AG09309 (cell line): ENCODE data around the gene CD52.

Experiments
- DNase-seq: peaks from one replicate; pipeline ENCODE4 v3.0.0-alpha.2; 2010; ENCODE audit warnings: low read depth
- H3K4me3 ChIP-seq: 2 replicates; pipeline ENCODE4 v1.5.1; 2011; ENCODE audit warnings: mild to moderate bottlenecking, low read depth, low read length, moderate library complexity; ENCODE audit not compliant: control insufficient read depth
- CTCF ChIP-seq: IDR thresholded peaks from 2 replicates; pipeline ENCODE4 v1.5.1; 2011; ENCODE audit warnings: mild to moderate bottlenecking, low read depth, low read length, inconsistent platforms; ENCODE audit not compliant: insufficient read depth, control insufficient read depth; ENCODE audit errors: missing control alignments

CD52 gene

GRCh38 chr1:26362331-26362730, 44.6 kb downstream of the CD52 start:
- H3K4me3 ChIP-seq = no peak overlapping the region
- no peak for DNase-seq
- no peak for TF ChIP-seq CTCF

- H3K4me3 ChIP-seq = no peak overlapping the region
- peak; percentile 98 for TF ChIP-seq CTCF
- no peak for DNase-seq
These were observed 46.0 kb downstream of the CD52 start for GRCh38 chr1:26363549-26364448.

GRCh38 chr1:26364956-26365355, 47.2 kb downstream of the CD52 start:
- TF ChIP-seq CTCF = no peak
- H3K4me3 ChIP-seq = no peak overlapping the region
- no peak for DNase-seq

GRCh38 chr1:26367441-26367840, 49.7 kb downstream of the CD52 start:
- no peak overlapping the region for H3K4me3 ChIP-seq
- TF ChIP-seq CTCF = no peak
- DNase-seq = no peak

GRCh38 chr1:26368006-26368405, 50.2 kb downstream of the CD52 start:
- no peak for TF ChIP-seq CTCF
- H3K4me3 ChIP-seq = no peak overlapping the region
- no peak for DNase-seq

GRCh38 chr1:26368486-26368885, 50.7 kb downstream of the CD52 start:
- no peak overlapping the region for H3K4me3 ChIP-seq
- DNase-seq = no peak
- no peak for TF ChIP-seq CTCF
